ENCODE results near the gene ATP6V1A.

- TF ChIP-seq CTCF (IDR thresholded peaks at IDR 0.05) (no peak), POLR2A (IDR thresholded peaks at IDR 0.05) (no peak)
Observed at GRCh38 chr3:113794526-113794925, 47.7 kb downstream of the ATP6V1A start.
